ENCODE data around the gene CFAP141.

The CFAP141 gene

GRCh38 chr1:154170547-154171222 is 35.4 kb downstream of the CFAP141 start:
- ATAC-seq, result no peak
- TF ChIP-seq ZNF565 (CRISPR knock-in tag; conservative IDR thresholded peaks at IDR 0.05; ENCODE audit: low read depth), result no peak
- no peak for TF ChIP-seq SNAI2 (CRISPR knock-in tag; IDR thresholded peaks at IDR 0.05)
- no peak for TF ChIP-seq CSRNP3 (CRISPR knock-in tag; IDR thresholded peaks at IDR 0.05)
- no peak for TF ChIP-seq ZNF70 (CRISPR knock-in tag; IDR thresholded peaks at IDR 0.05)
- no peak for TF ChIP-seq CREB5 (CRISPR knock-in tag; IDR thresholded peaks at IDR 0.05; ENCODE audit: low read depth)
- no peak for TF ChIP-seq GLIS3 (CRISPR knock-in tag; IDR thresholded peaks at IDR 0.05)
- no peak for TF ChIP-seq TOX (CRISPR knock-in tag; IDR thresholded peaks at IDR 0.05; ENCODE audit: borderline replicate concordance)
- no peak for TF ChIP-seq BACH2 (CRISPR knock-in tag; IDR thresholded peaks at IDR 0.05; ENCODE audit: borderline replicate concordance)
- TF ChIP-seq, protein P1, sequence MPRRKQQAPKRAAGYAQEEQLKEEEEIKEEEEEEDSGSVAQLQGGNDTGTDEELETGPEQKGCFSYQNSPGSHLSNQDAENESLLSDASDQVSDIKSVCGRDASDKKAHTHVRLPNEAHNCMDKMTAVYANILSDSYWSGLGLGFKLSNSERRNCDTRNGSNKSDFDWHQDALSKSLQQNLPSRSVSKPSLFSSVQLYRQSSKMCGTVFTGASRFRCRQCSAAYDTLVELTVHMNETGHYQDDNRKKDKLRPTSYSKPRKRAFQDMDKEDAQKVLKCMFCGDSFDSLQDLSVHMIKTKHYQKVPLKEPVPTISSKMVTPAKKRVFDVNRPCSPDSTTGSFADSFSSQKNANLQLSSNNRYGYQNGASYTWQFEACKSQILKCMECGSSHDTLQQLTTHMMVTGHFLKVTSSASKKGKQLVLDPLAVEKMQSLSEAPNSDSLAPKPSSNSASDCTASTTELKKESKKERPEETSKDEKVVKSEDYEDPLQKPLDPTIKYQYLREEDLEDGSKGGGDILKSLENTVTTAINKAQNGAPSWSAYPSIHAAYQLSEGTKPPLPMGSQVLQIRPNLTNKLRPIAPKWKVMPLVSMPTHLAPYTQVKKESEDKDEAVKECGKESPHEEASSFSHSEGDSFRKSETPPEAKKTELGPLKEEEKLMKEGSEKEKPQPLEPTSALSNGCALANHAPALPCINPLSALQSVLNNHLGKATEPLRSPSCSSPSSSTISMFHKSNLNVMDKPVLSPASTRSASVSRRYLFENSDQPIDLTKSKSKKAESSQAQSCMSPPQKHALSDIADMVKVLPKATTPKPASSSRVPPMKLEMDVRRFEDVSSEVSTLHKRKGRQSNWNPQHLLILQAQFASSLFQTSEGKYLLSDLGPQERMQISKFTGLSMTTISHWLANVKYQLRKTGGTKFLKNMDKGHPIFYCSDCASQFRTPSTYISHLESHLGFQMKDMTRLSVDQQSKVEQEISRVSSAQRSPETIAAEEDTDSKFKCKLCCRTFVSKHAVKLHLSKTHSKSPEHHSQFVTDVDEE (CRISPR knock-in tag; IDR thresholded peaks at IDR 0.05), result no peak

DNA sequence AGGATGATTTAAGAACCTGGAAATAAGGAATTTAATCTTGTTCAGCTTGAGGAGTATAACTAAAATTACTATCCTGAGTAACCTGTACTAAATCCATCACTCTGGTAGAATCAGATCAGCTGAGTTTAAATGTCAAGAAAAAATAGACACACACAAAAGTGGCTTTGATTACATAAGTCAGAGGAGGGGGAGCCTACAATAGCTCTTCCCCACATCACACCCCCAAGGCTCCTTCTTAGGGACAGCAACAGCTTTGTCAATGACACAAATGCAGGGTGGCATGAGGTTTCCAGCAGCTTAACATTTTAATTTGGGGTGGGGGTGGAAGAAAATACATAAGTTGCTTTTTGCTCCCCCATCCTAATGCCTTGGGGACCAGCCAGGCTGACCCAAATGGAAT is 38.7 kb downstream of the CFAP141 start:
- no peak for ATAC-seq
- TF ChIP-seq, protein P1 (CRISPR knock-in tag; IDR thresholded peaks at IDR 0.05), result no peak
- TF ChIP-seq OSR1 (CRISPR knock-in tag; IDR thresholded peaks at IDR 0.05), result no peak
- no peak for TF ChIP-seq ZNF8 (CRISPR knock-in tag; IDR thresholded peaks at IDR 0.05)
- TF ChIP-seq CREB5 (CRISPR knock-in tag; IDR thresholded peaks at IDR 0.05; ENCODE audit: low read depth), result no peak
- TF ChIP-seq, protein P2, sequence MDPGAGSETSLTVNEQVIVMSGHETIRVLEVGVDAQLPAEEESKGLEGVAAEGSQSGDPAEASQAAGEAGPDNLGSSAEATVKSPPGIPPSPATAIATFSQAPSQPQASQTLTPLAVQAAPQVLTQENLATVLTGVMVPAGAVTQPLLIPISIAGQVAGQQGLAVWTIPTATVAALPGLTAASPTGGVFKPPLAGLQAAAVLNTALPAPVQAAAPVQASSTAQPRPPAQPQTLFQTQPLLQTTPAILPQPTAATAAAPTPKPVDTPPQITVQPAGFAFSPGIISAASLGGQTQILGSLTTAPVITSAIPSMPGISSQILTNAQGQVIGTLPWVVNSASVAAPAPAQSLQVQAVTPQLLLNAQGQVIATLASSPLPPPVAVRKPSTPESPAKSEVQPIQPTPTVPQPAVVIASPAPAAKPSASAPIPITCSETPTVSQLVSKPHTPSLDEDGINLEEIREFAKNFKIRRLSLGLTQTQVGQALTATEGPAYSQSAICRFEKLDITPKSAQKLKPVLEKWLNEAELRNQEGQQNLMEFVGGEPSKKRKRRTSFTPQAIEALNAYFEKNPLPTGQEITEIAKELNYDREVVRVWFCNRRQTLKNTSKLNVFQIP (CRISPR knock-in tag; IDR thresholded peaks at IDR 0.05; ENCODE audit: borderline replicate concordance, low read depth), result no peak
- TF ChIP-seq PATZ1 (CRISPR knock-in tag; IDR thresholded peaks at IDR 0.05; ENCODE audit: borderline replicate concordance), result no peak
- no peak for TF ChIP-seq ZNF70 (CRISPR knock-in tag; IDR thresholded peaks at IDR 0.05)
- no peak for TF ChIP-seq RARB (CRISPR knock-in tag; IDR thresholded peaks at IDR 0.05)
- no peak for TF ChIP-seq PPARA (CRISPR knock-in tag; IDR thresholded peaks at IDR 0.05; ENCODE audit: borderline replicate concordance)
- no peak for TF ChIP-seq TCF4 (CRISPR knock-in tag; IDR thresholded peaks at IDR 0.05; ENCODE audit: borderline replicate concordance)
- no peak for TF ChIP-seq CSDC2 (CRISPR knock-in tag; IDR thresholded peaks at IDR 0.05)
- TF ChIP-seq ZFP30 (CRISPR knock-in tag; IDR thresholded peaks at IDR 0.05), result no peak
- TF ChIP-seq GLIS3 (CRISPR knock-in tag; IDR thresholded peaks at IDR 0.05), result no peak
- no peak for TF ChIP-seq TOX (CRISPR knock-in tag; IDR thresholded peaks at IDR 0.05; ENCODE audit: borderline replicate concordance)
- no peak for TF ChIP-seq ISL1 (CRISPR knock-in tag; IDR thresholded peaks at IDR 0.05)
- no peak for TF ChIP-seq CSRNP3 (CRISPR knock-in tag; IDR thresholded peaks at IDR 0.05)
- TF ChIP-seq ZC3H10 (CRISPR knock-in tag; IDR thresholded peaks at IDR 0.05), result no peak
